ACC112 (cell line): ENCODE data around the gene SUB1.
A peak's percentile ranks its signal among the peaks of the same experiment; 100 is the strongest.

Experiments used
- H2AFZ ChIP-seq: fragments of 200-600 bp; sonication (generic); one replicate; pipeline ENCODE4 v1.6.0; 2017; ENCODE audit warnings: antibody characterized with exemption, low read length; ENCODE audit not compliant: unreplicated experiment
- H3K27ac ChIP-seq: fragments of 200-600 bp; sonication (generic); 2 replicates; pipeline ENCODE4 v1.5.1; 2014; ENCODE audit warnings: low read depth, mild to moderate bottlenecking, antibody characterized with exemption, low read length, moderate library complexity
- H3K27me3 ChIP-seq: fragments of 200-600 bp; sonication (generic); 2 replicates; pipeline ENCODE4 v1.6.1; 2014; ENCODE audit warnings: mild to moderate bottlenecking, antibody characterized with exemption, low read length, moderate library complexity, mixed read lengths; ENCODE audit not compliant: insufficient read depth
- H3K36me3 ChIP-seq: fragments of 200-600 bp; sonication (generic); 2 replicates; pipeline ENCODE4 v1.6.1; 2016; ENCODE audit warnings: mild to moderate bottlenecking, antibody characterized with exemption, low read length, moderate library complexity, mixed read lengths; ENCODE audit not compliant: insufficient read depth
- H3K4me1 ChIP-seq: fragments of 200-600 bp; sonication (generic); one replicate; pipeline ENCODE4 v1.6.1; 2016; ENCODE audit warnings: low read length, mixed read lengths; ENCODE audit not compliant: insufficient read depth, unreplicated experiment, control insufficient read depth
- H3K4me3 ChIP-seq: fragments of 200-600 bp; sonication (generic); 2 replicates; pipeline ENCODE4 v1.5.1; 2014; ENCODE audit warnings: mild to moderate bottlenecking, low read depth, low read length
- H3K79me2 ChIP-seq: fragments of 200-600 bp; sonication (generic); one replicate; pipeline ENCODE4 v1.6.0; 2016; ENCODE audit warnings: low read length; ENCODE audit not compliant: control insufficient read depth, unreplicated experiment, insufficient read depth

SUB1 gene

DNA sequence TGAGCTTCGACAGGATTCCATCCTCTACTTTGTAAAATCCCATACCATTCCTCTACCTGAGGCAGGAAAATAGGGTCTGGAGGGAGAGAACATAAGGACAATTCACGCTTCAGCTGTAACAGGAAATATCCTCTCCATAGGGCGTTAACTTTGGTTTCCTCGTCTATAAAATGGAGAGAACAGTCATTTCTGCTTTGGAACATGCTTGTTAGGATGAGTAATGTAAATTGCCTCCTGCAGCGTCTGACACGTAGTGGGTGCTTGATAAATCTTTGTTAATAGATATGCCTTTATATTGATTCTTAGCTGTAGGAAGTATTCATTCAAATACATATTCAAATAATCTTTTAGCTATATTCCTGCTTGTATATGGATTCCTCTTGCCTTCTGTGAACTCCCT, 711 bp upstream of the SUB1 start:
- peaks cover 21% of the 10 kb centered on the region for H3K4me1 ChIP-seq
- H2AFZ ChIP-seq = peak overlapping the region; percentile 10
- H3K4me3 ChIP-seq = 0 out of 2 replicates have a peak overlapping the region, but pooled peaks have one; percentile 91
- peaks cover 34% of the 10 kb centered on the region for H3K79me2 ChIP-seq
- H3K27ac ChIP-seq = no peak overlapping the region
- peaks cover 4% of the 10 kb centered on the region; the same call in 1 of the 2 replicates for H3K36me3 ChIP-seq
- H3K27me3 ChIP-seq = no peaks in the 10 kb centered on the region

DNA sequence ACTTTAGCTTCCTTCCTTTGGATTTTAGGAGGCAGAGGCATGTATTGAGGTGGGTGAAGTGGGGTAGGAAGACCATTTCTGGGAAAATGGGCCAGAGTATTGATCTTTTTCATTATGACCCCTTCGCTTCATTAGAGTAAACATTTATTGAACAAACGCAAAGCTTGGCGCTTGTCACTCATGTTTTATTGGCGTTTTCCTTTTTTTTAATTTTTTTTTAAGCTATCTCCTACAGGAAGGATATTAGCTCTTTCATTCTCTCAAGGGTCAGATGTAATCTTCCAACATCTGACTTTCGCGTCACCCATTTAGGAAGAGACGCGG, 273 bp upstream of the SUB1 start:
- Histone ChIP-seq H3K27ac (peak overlapping the region; percentile 88; the same call in 1 of the 2 replicates), H3K36me3 (peaks cover 4% of the 10 kb centered on the region; the same call in 1 of the 2 replicates), H3K4me3 (peak overlapping the region; percentile 91), H3K27me3 (no peaks in the 10 kb centered on the region), H3K79me2 (peaks cover 37% of the 10 kb centered on the region), H2AFZ (peak overlapping the region; percentile 10), H3K4me1 (peaks cover 21% of the 10 kb centered on the region)

DNA sequence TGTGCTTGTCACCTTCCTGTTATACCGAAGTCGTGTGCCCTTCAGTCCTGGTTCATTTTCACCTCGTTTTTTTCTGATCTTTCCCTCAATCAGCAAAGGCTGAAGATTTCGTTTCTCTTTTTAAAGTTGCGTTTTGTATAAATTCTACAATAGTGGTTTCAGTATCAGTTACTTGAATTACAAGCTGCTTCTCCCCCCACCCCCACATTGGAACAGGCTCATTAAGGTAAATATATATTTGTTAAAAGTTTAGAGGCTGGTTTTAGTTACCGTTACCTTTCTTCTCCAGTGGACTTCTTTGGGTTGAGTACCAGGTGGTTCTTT, 881 bp downstream of the SUB1 start:
- Histone ChIP-seq H3K36me3 (peaks cover 8% of the 10 kb centered on the region; the same call in 1 of the 2 replicates), H3K27ac (peak overlapping the region; percentile 21; the same call in 1 of the 2 replicates), H3K4me1 (peaks cover 21% of the 10 kb centered on the region), H3K4me3 (peak overlapping the region; percentile 91), H3K79me2 (peaks cover 43% of the 10 kb centered on the region), H3K27me3 (no peaks in the 10 kb centered on the region), H2AFZ (no peak overlapping the region)

DNA sequence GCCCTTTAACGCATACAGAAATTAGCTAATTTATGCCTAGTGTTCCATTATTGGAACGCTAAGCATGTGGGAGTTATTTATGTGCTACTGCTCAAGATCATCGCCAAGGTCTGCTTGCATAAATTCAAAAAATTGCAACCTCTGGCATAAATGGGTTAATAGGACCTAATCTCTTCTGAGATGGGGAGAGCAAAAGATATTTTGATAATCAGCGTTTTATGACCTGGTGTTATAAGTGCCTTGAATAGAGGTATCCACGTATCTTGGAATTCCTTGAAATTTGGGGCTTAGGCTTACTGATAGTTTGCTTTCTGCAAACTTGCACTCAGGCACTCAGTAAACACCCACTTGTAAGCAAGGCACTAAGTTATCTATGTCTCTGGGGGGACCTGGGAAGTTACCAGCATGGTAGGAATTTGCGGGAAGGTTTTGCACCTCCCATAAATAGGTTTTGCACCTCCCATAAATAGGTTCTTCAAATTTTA, 1.8 kb downstream of the SUB1 start:
- H3K4me3 ChIP-seq = peak overlapping the region; percentile 91
- H3K27me3 ChIP-seq = no peaks in the 10 kb centered on the region
- H2AFZ ChIP-seq = no peak overlapping the region
- peaks cover 51% of the 10 kb centered on the region for H3K79me2 ChIP-seq
- H3K27ac ChIP-seq = no peak overlapping the region
- H3K36me3 ChIP-seq = peaks cover 14% of the 10 kb centered on the region
- H3K4me1 ChIP-seq = peaks cover 21% of the 10 kb centered on the region

DNA sequence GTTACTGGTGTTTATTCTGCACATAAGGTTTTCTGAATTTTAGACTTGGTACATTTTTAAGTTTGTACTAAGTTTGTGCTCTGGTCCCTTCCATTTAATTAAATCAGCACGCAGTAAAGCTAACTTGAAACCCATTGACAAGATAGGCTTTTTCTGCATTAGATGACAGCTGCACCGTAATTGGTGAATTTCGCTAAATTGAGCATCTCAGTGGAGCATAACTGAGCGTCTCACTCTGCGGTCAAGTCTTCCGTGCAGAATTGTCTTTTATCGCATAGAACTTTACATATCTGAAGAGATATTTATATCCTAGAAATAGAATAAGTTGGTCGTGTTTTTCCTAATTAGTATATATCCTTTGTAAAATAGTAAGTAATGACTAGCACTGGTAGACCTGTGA, 4.1 kb downstream of the SUB1 start:
- peaks cover 20% of the 10 kb centered on the region for H3K36me3 ChIP-seq
- peaks cover 13% of the 10 kb centered on the region for H3K4me1 ChIP-seq
- no peaks in the 10 kb centered on the region for H3K27me3 ChIP-seq
- no peak overlapping the region for H3K4me3 ChIP-seq
- H3K79me2 ChIP-seq = peaks cover 64% of the 10 kb centered on the region
- no peak overlapping the region for H3K27ac ChIP-seq
- H2AFZ ChIP-seq = no peak overlapping the region

DNA sequence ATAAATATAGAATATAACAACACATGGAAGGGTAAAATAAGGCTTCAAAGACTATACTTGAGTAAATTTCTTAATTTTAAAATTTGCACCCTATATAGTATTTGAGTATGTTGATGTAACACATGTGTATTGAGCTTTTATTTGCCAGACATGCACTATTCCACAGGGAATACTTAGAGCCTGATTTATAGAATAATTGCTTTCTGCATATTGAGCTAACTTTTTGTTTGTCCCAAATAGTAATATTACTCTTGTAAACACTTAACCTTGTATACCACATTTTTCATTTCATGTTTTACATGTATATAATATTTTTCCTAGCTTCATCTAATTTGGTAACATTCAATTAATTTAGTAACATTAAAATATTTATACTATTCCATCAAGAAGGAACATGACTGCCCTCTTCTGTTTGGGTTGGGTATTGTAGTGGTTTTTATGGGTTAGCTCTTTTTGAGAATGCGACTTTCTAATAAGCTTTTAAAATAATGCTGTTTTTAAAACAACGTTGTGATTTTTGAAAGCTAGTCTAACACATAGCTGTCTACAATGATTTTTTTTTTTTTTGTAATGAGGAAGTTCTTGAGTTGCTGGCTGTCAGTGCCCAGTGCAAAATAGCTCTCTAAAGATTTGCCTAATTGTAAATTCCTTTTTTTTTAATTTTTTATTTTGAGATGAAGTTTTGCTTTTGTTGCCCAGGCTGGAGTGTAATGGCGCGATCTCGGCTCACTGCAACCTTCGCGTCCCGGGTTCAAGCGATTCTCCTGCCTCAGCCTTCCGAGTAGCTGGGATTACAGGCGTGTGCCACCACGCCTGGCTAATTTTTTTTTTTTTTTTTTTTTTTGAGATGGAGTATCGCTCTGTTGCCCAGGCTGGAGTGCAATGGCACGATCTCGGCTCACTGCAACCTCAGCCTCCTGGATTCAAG, 4.8 kb downstream of the SUB1 start:
- Histone ChIP-seq H2AFZ (no peak overlapping the region), H3K4me3 (no peak overlapping the region), H3K79me2 (peaks cover 70% of the 10 kb centered on the region), H3K27me3 (no peaks in the 10 kb centered on the region), H3K4me1 (peaks cover 19% of the 10 kb centered on the region), H3K36me3 (peaks cover 23% of the 10 kb centered on the region), H3K27ac (no peak overlapping the region)

DNA sequence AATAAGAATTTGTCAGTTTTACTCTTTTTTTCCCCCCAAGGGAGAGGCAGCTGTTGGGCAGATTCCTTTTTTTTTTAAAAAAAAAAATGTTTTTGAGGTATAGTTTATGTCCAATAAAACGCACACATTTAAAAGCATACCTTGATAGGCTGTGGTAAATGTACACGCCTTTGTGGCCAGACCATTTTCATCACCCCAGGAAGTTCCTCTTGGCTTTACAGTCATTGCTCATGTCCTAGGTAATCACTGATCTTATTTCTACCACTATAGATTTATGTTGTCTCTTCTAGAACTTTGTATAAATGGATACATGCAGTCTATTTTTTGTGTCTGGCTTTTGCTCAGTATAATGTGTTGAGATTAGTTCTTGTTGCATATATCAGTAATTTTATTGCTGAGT, 9.8 kb downstream of the SUB1 start:
- no peak overlapping the region for H2AFZ ChIP-seq
- H3K36me3 ChIP-seq = peaks cover 32% of the 10 kb centered on the region
- H3K27ac ChIP-seq = no peak overlapping the region
- H3K27me3 ChIP-seq = no peaks in the 10 kb centered on the region
- peaks cover 48% of the 10 kb centered on the region for H3K4me1 ChIP-seq
- H3K4me3 ChIP-seq = no peak overlapping the region
- peaks cover 63% of the 10 kb centered on the region for H3K79me2 ChIP-seq

DNA sequence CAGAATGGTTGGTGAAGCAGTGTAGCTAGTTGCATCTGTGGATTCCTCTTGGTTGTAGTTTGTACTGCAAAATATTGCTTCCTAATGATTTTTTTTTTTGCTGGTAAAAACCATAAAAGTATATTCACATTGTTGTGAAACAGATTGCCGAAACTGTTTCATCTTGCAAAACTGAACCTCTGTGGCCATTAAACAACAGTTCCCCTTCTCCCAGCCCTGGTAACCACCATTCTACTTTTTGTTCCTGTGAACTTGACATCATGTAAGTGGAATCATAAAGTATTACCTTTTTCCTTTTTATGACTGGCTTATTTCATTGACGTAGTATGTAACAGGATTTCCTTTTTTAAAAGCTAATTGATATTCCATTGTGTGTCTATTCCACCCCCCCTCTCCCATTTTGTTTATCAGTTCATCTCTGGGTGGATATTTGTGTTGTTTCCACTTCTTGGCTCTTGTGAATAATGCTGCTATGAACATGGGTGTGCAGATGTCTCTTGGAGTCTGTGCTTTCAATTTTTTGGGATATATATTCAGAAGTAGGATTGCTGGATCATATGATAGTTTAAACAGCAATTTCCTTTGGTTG, 11.8 kb downstream of the SUB1 start:
- no peak overlapping the region for H2AFZ ChIP-seq
- H3K4me3 ChIP-seq = no peak overlapping the region
- H3K36me3 ChIP-seq = peaks cover 23% of the 10 kb centered on the region
- peaks cover 61% of the 10 kb centered on the region for H3K4me1 ChIP-seq
- H3K27me3 ChIP-seq = no peaks in the 10 kb centered on the region
- no peak overlapping the region; the same call in 1 of the 2 replicates for H3K27ac ChIP-seq
- peaks cover 60% of the 10 kb centered on the region for H3K79me2 ChIP-seq

DNA sequence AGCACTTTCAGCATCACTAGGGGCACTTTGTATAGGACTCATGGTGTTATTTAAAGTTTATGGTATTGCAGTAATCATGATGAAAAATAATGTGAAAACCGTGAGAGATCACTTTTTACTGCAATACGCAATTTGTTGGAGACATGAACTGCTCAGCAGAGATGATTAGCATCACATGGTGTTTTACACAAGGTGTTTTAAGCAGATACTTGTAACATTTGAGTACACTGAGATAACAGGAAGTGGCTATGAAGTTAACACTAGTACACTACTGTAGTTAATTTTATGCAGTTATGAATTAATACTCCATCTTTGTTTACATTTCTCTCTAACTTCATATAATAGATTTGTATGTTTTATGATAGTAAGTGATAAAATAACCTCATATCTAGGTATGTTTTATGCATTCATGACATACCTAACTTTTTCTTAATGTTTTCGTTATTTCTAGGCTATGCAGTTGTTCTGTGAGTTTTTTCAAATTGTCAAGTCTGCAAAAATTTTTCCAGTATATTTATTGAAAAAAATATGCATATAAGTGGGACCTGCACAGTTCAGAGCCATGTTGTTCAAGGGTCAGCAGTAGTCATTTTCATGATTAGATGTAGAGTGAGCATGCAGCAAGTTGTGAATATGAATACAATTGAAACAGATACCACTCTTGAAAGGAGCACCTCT, 13.0 kb downstream of the SUB1 start:
- no peaks in the 10 kb centered on the region for H3K27me3 ChIP-seq
- H3K36me3 ChIP-seq = peaks cover 21% of the 10 kb centered on the region
- no peak overlapping the region for H3K27ac ChIP-seq
- H3K4me3 ChIP-seq = no peak overlapping the region
- peaks cover 56% of the 10 kb centered on the region for H3K79me2 ChIP-seq
- H2AFZ ChIP-seq = no peak overlapping the region
- peaks cover 61% of the 10 kb centered on the region for H3K4me1 ChIP-seq

DNA sequence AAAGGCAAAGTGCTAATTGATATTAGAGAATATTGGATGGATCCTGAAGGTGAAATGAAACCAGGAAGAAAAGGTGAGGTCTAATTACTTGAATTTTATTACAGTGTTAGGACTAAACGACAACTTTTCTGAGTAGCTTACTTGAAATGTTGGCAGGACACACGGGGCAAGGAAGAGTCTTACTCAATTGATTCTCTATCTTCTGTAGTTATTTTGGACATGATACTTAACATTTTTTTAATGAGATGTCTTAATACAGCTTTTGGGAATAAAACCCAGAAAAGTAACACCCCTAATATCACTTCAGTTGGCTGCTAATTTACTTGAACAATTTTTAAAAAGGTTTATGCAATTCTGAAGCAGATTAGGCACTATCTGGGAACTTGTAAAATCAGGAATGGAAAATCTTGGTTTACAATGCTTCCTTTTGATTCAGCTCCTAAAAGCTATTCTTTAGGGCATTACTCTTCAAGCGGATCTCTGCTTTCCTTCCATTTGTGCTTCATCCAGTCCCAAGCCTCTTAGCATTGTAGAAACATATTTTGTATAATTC, 13.7 kb downstream of the SUB1 start:
- H3K4me3 ChIP-seq = no peak overlapping the region
- peaks cover 61% of the 10 kb centered on the region for H3K4me1 ChIP-seq
- peak overlapping the region; percentile 30 for H3K27ac ChIP-seq
- H2AFZ ChIP-seq = no peak overlapping the region
- peaks cover 21% of the 10 kb centered on the region for H3K36me3 ChIP-seq
- no peaks in the 10 kb centered on the region for H3K27me3 ChIP-seq
- H3K79me2 ChIP-seq = peaks cover 52% of the 10 kb centered on the region
